HPDE6-E6E7 (cell line): Measurements from ENCODE around the gene TRIM41.
A peak's percentile ranks its signal among the peaks of the same experiment; 100 is the strongest.
"Not testable (repeated sequence)": the region's sequence is repeated elsewhere in the genome, so short reads cannot be mapped to it uniquely, and the experiment has no call there.

Experiments used
- DNase-seq: peaks from one replicate; pipeline ENCODE4 v3.0.0; 2011; ENCODE audit warnings: missing footprints; ENCODE audit errors: extremely low spot score

Gene TRIM41

GRCh38 chr5:181210148-181210547 is 12.9 kb upstream of the TRIM41 start:
- DNase-seq, result not testable (repeated sequence)

GRCh38 chr5:181210698-181211097 is 12.4 kb upstream of the TRIM41 start:
- not testable (repeated sequence) for DNase-seq

- no peak for DNase-seq
These were observed 11.9 kb upstream of the TRIM41 start for GRCh38 chr5:181211208-181211607.

- no peak for DNase-seq
These were observed 11.0 kb upstream of the TRIM41 start for GRCh38 chr5:181212080-181212479.

GRCh38 chr5:181212934-181213333 is 10.1 kb upstream of the TRIM41 start:
- no peak for DNase-seq

- DNase-seq, result not testable (repeated sequence)
These were observed 8.8 kb upstream of the TRIM41 start for GRCh38 chr5:181214249-181214648.

- DNase-seq, result no peak
These were observed 6.8 kb upstream of the TRIM41 start for GRCh38 chr5:181215997-181216989.

GRCh38 chr5:181217111-181217802 is 5.8 kb upstream of the TRIM41 start:
- DNase-seq, result no peak

GRCh38 chr5:181217803-181218062 is 5.3 kb upstream of the TRIM41 start:
- DNase-seq, result no peak

GRCh38 chr5:181218795-181219124 is 4.3 kb upstream of the TRIM41 start:
- no peak for DNase-seq

GRCh38 chr5:181219262-181220177 is 3.6 kb upstream of the TRIM41 start:
- no peak for DNase-seq

GRCh38 chr5:181220178-181220515 is 2.9 kb upstream of the TRIM41 start:
- DNase-seq, result no peak

GRCh38 chr5:181221105-181221791 is 1.8 kb upstream of the TRIM41 start:
- no peak for DNase-seq

- peak; percentile 78 for DNase-seq
These were observed 1.1 kb upstream of the TRIM41 start for GRCh38 chr5:181221792-181222629.

GRCh38 chr5:181222630-181223057 is 437 bp upstream of the TRIM41 start:
- DNase-seq, result no peak

- no peak for DNase-seq
These were observed 778 bp downstream of the TRIM41 start for GRCh38 chr5:181223729-181224389.

GRCh38 chr5:181224390-181225229 is 1.5 kb downstream of the TRIM41 start:
- DNase-seq, result no peak

- no peak for DNase-seq
These were observed 6.9 kb downstream of the TRIM41 start for GRCh38 chr5:181229996-181230395.

GRCh38 chr5:181230551-181230950 is 7.5 kb downstream of the TRIM41 start:
- no peak for DNase-seq
